ENCODE measurements around the gene OAS2.

- TF ChIP-seq, protein P1, sequence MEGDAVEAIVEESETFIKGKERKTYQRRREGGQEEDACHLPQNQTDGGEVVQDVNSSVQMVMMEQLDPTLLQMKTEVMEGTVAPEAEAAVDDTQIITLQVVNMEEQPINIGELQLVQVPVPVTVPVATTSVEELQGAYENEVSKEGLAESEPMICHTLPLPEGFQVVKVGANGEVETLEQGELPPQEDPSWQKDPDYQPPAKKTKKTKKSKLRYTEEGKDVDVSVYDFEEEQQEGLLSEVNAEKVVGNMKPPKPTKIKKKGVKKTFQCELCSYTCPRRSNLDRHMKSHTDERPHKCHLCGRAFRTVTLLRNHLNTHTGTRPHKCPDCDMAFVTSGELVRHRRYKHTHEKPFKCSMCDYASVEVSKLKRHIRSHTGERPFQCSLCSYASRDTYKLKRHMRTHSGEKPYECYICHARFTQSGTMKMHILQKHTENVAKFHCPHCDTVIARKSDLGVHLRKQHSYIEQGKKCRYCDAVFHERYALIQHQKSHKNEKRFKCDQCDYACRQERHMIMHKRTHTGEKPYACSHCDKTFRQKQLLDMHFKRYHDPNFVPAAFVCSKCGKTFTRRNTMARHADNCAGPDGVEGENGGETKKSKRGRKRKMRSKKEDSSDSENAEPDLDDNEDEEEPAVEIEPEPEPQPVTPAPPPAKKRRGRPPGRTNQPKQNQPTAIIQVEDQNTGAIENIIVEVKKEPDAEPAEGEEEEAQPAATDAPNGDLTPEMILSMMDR (conservative IDR thresholded peaks at IDR 0.05; ENCODE audit: low read depth, low read length): no peak
- TF ChIP-seq POLR2A (IDR thresholded peaks at IDR 0.05; ENCODE audit: low read depth, low read length): no peak
- no peak for TF ChIP-seq CHD1 (IDR thresholded peaks at IDR 0.05; ENCODE audit: low read depth, low read length)
- TF ChIP-seq MXI1 (IDR thresholded peaks at IDR 0.05; ENCODE audit: borderline replicate concordance, low read depth, low read length): no peak
- TF ChIP-seq, protein P2, sequence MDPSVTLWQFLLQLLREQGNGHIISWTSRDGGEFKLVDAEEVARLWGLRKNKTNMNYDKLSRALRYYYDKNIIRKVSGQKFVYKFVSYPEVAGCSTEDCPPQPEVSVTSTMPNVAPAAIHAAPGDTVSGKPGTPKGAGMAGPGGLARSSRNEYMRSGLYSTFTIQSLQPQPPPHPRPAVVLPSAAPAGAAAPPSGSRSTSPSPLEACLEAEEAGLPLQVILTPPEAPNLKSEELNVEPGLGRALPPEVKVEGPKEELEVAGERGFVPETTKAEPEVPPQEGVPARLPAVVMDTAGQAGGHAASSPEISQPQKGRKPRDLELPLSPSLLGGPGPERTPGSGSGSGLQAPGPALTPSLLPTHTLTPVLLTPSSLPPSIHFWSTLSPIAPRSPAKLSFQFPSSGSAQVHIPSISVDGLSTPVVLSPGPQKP (IDR thresholded peaks at IDR 0.05; ENCODE audit: borderline replicate concordance, low read depth, low read length): no peak
- no peak for TF ChIP-seq SMC3 (IDR thresholded peaks at IDR 0.05; ENCODE audit: low read depth, low read length)
- TF ChIP-seq NFE2L2 (IDR thresholded peaks at IDR 0.05; ENCODE audit: low read depth, low read length): no peak
- no peak for TF ChIP-seq USF2 (IDR thresholded peaks at IDR 0.05; ENCODE audit: low read depth, low read length)
- TF ChIP-seq MAZ (IDR thresholded peaks at IDR 0.05; ENCODE audit: borderline replicate concordance, low read depth, low read length): no peak
- no peak for TF ChIP-seq RFX5 (IDR thresholded peaks at IDR 0.05; ENCODE audit: low read depth, low read length)
Measured at GRCh38 chr12:112969547-112970306, 8.6 kb upstream of the OAS2 start.
